ENCODE data around the gene ZMYND8. TPM values are rescaled to one million over a fixed set of nuclear protein-coding genes. Genes with fewer than 3 reads are reported as not detected.
A peak's percentile ranks its signal among the peaks of the same experiment; 100 is the strongest.

Gene ZMYND8
- total and polyA plus RNA-seq, 2 experiments from 2014 or later, result 10.2 to 12.4 TPM

DNA sequence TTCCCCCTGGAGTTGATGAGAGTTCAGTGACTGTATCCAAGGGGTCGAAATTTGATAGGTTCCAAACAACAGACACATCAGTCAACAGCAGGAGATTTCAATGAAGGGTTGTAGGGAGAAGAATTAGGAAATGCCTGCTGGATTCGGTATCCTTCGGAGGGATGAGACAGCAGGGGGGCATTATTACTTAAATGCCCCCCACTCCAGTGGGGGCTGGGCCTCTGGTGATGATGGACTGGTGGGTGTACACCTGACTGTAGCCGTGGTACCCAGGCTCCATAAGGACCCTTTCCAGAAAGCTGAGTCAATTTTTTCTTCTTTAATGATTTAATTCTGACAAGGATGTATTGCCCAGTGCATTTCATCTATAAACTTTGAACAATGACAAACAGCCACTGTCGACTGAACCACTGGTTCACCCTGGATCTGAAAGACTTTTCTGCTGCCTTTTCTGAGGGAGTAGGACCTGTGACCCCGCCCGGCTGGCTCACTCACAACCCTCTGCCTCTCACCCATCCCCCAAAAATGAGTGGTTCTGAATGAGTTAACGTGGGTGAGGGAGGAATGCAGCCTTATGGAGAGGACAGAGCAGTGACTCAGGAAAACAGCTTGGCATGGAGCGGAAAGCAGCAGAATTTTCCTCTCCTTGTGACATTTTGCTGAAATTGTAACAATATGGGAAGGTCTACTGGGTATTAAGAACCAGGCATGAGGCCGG is 41.0 kb downstream of the ZMYND8 start:
- WGBS, 2 experiments (ENCODE audit: low coverage in 1 of 2, low lambda C conversion rate in 2 of 2, missing lambda C conversion rate in 2 of 2), result 0 to 2% methylated on average over 10 of the region's 10 CpGs
- Histone ChIP-seq H3K79me2 (ENCODE audit: insufficient read depth) (peaks cover 63% of the 10 kb centered on the region), H3K36me3 (ENCODE audit: low read depth) (no peaks in the 10 kb centered on the region), H3F3A (ENCODE audit: insufficient read depth) (peaks cover 60% of the 10 kb centered on the region), H4K20me1 (ENCODE audit: insufficient read depth) (no peaks in the 10 kb centered on the region), H3K4me2 (ENCODE audit: unreplicated experiment) (peak overlapping the region; percentile 74), H3K9me3 (ENCODE audit: low read depth) (no peaks in the 10 kb centered on the region), H3K9ac (peak overlapping the region; percentile 90), H2AFZ (peak overlapping the region; percentile 10; the same call in 1 of the 2 replicates), H3K4me1 (ENCODE audit: insufficient read depth) (peaks cover 56% of the 10 kb centered on the region), H3K27me3 (replicated peaks; ENCODE audit: insufficient read depth) (no peaks in the 10 kb centered on the region), H3K9me2 (ENCODE audit: insufficient read depth) (no peaks in the 10 kb centered on the region), H3K4me3 (peak overlapping the region; percentile 30), H3K27ac (peak overlapping the region; percentile 98)
- in situ Hi-C loops (cut with MboI), result no loop called here
- DNase-seq, result peak; percentile 97
- TF ChIP-seq EZH2phosphoT487 (IDR thresholded peaks at IDR 0.05; ENCODE audit: insufficient read depth, low read depth), result no peak
- no peak for TF ChIP-seq EZH2 (IDR thresholded peaks at IDR 0.05; ENCODE audit: insufficient read depth, poor library complexity, severe bottlenecking)

DNA sequence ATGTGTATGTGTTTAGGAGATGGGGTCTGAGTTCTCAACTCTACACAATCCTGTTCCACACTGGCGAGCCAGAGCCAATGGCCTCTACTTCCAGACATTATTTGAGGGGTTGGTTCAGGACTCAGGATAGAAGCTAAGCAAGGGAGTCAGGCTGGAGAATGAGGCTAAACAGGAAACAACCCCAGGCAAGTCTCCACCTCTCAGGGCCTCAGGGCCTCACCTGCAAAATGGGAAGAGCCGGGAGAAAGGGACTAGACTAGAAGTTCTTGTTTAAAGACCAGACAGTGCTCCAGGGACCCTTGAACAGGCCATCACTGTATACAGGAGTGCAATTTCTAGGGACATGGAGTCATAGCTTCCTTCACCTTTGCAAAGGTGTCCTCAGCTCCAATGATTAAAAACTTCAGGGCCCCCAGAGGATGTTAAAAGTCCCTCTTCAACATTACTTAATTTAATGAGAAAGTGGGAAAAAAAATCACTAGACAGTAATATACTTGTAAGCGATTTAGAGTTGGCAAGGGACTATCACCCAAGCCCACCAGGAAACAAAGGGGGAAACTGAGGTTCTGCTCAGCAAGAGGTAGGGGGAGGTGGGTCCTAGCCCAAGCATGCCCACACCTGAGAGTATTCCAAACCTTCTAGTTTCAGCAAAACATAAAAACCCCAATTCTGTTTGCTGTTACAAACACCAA is 41.7 kb downstream of the ZMYND8 start:
- H3K4me3 ChIP-seq, result peak overlapping the region; percentile 30; the same call in 1 of the 2 replicates

DNA sequence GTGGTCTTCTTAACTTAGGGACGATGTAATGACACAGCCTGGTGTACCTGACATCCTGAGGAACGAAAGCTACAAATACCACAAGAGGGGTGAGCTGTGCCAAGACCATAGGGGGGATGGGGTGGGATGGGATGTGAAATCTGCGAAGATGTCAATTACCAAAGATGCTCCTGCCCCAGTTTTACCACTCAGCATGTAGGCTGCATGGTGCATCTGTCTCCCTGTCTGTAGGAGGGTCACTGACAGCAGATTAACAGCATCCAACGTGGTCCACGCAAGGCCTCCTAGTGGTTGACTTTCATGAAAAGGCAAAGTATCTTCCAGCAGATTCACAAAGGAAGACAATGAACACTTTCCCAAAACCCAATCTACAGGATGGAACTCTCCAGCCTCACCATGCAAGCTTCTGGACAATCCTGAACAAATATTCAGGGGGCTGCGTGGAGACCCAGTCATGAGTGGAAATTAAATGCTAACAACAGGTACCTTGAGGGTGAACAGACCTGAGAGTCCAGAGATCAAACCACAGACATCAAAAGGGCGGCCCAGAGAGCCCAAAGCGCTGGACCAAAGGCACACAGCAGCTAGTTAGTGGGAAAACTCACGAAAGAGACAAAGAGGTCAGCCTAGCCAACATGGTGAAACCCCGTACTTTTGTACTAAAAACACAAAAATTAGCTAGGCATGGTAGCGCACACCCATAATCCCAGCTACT is 44.4 kb downstream of the ZMYND8 start:
- H3K4me3 ChIP-seq, result no peak overlapping the region
- no peak for TF ChIP-seq EZH2phosphoT487 (IDR thresholded peaks at IDR 0.05; ENCODE audit: insufficient read depth, low read depth)
- no peak for TF ChIP-seq EZH2 (IDR thresholded peaks at IDR 0.05; ENCODE audit: insufficient read depth, poor library complexity, severe bottlenecking)
- no peak overlapping the region for H2AFZ ChIP-seq
- H3K79me2 ChIP-seq (ENCODE audit: insufficient read depth), result peaks cover 89% of the 10 kb centered on the region
- peaks cover 7% of the 10 kb centered on the region; the same call in 1 of the 2 replicates for H3K36me3 ChIP-seq (ENCODE audit: low read depth)
- H3F3A ChIP-seq (ENCODE audit: insufficient read depth), result peaks cover 31% of the 10 kb centered on the region
- H3K9me2 ChIP-seq (ENCODE audit: insufficient read depth), result no peaks in the 10 kb centered on the region
- WGBS, 2 experiments (ENCODE audit: low coverage in 1 of 2, low lambda C conversion rate in 2 of 2, missing lambda C conversion rate in 2 of 2), result 92 to 95% methylated on average over 11 of the region's 11 CpGs
- in situ Hi-C loops (cut with MboI), result no loop called here
- no peak overlapping the region for H3K4me2 ChIP-seq (ENCODE audit: unreplicated experiment)
- no peak for DNase-seq
- no peak overlapping the region for H3K9ac ChIP-seq
- H4K20me1 ChIP-seq (ENCODE audit: insufficient read depth), result no peaks in the 10 kb centered on the region
- H3K27me3 ChIP-seq (replicated peaks; ENCODE audit: insufficient read depth), result no peaks in the 10 kb centered on the region
- no peaks in the 10 kb centered on the region for H3K9me3 ChIP-seq (ENCODE audit: low read depth)
- H3K27ac ChIP-seq, result no peak overlapping the region
- peaks cover 26% of the 10 kb centered on the region for H3K4me1 ChIP-seq (ENCODE audit: insufficient read depth)

More for the DNA sequence above, 41.7 kb downstream of the ZMYND8 start:
- Histone ChIP-seq H3K4me1 (ENCODE audit: insufficient read depth) (peaks cover 50% of the 10 kb centered on the region), H3F3A (ENCODE audit: insufficient read depth) (peaks cover 55% of the 10 kb centered on the region), H3K9me2 (ENCODE audit: insufficient read depth) (no peaks in the 10 kb centered on the region), H3K4me2 (ENCODE audit: unreplicated experiment) (peak overlapping the region; percentile 74), H3K9me3 (ENCODE audit: low read depth) (no peaks in the 10 kb centered on the region), H3K27ac (peak overlapping the region; percentile 98), H4K20me1 (ENCODE audit: insufficient read depth) (no peaks in the 10 kb centered on the region), H2AFZ (peak overlapping the region; percentile 10; the same call in 1 of the 2 replicates), H3K79me2 (ENCODE audit: insufficient read depth) (peaks cover 63% of the 10 kb centered on the region), H3K36me3 (ENCODE audit: low read depth) (no peaks in the 10 kb centered on the region), H3K27me3 (replicated peaks; ENCODE audit: insufficient read depth) (no peaks in the 10 kb centered on the region), H3K9ac (peak overlapping the region; percentile 90)
- TF ChIP-seq EZH2phosphoT487 (IDR thresholded peaks at IDR 0.05; ENCODE audit: insufficient read depth, low read depth) (no peak), EZH2 (IDR thresholded peaks at IDR 0.05; ENCODE audit: insufficient read depth, poor library complexity, severe bottlenecking) (no peak)
- in situ Hi-C loops (cut with MboI), result no loop called here
- WGBS, 2 experiments (ENCODE audit: low coverage in 1 of 2, low lambda C conversion rate in 2 of 2, missing lambda C conversion rate in 2 of 2), result 65 to 69% methylated on average over 3 of the region's 3 CpGs
- DNase-seq, result no peak

DNA sequence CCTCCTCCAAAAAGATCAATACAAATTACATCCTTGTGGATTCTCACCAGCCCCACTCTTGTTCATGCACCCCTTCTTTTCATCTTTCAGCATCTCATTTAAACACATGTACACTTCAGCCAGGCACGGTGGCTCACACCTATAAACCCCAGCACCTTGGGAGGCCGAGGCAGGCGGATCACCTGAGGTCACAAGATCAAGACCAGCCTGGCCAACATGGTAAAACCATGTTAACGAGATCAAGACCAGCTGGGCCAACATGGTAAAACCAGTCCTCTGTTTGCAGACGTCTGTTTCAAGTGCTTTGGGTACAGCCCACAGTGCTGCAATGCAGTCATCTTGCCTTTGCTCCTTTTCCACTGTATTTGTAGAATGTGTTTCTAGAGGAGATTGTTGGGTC is 45.3 kb downstream of the ZMYND8 start:
- Histone ChIP-seq H3K4me1 (ENCODE audit: insufficient read depth) (peaks cover 16% of the 10 kb centered on the region), H3K9me2 (ENCODE audit: insufficient read depth) (no peaks in the 10 kb centered on the region), H3K27ac (no peak overlapping the region), H4K20me1 (ENCODE audit: insufficient read depth) (no peaks in the 10 kb centered on the region), H3F3A (ENCODE audit: insufficient read depth) (peaks cover 22% of the 10 kb centered on the region), H3K4me3 (no peak overlapping the region), H3K79me2 (ENCODE audit: insufficient read depth) (peaks cover 91% of the 10 kb centered on the region), H3K4me2 (ENCODE audit: unreplicated experiment) (no peak overlapping the region), H3K27me3 (replicated peaks; ENCODE audit: insufficient read depth) (no peaks in the 10 kb centered on the region), H2AFZ (no peak overlapping the region), H3K9me3 (ENCODE audit: low read depth) (no peaks in the 10 kb centered on the region), H3K36me3 (ENCODE audit: low read depth) (peaks cover 8% of the 10 kb centered on the region; the same call in 1 of the 2 replicates), H3K9ac (no peak overlapping the region)
- DNase-seq, result no peak
- in situ Hi-C loops (cut with MboI), result no loop called here
- TF ChIP-seq EZH2phosphoT487 (IDR thresholded peaks at IDR 0.05; ENCODE audit: insufficient read depth, low read depth), result no peak
- no peak for TF ChIP-seq EZH2 (IDR thresholded peaks at IDR 0.05; ENCODE audit: insufficient read depth, poor library complexity, severe bottlenecking)
- WGBS, 2 experiments (ENCODE audit: low coverage in 1 of 2, low lambda C conversion rate in 2 of 2, missing lambda C conversion rate in 2 of 2), result 93 to 95% methylated on average over 5 of the region's 5 CpGs

Measured in GM23248 (cell line).